CD4-positive, alpha-beta T cell treated with Interferon alpha-2 for 1 hour (primary cell): Measurements from ENCODE around the gene COL7A1.

Experiments used
- DNase-seq, 2 donors: peaks; one replicate each; pipeline ENCODE4 v3.0.0-alpha.2; 2020 to 2022

Gene COL7A1

GRCh38 chr3:48617559-48617958, 22.4 kb upstream of the COL7A1 start:
- DNase-seq = no peak

- DNase-seq = no peak
Measured at GRCh38 chr3:48614044-48614443, 18.9 kb upstream of the COL7A1 start.

- DNase-seq = no peak
Measured at GRCh38 chr3:48612309-48612708, 17.2 kb upstream of the COL7A1 start.

GRCh38 chr3:48609088-48610005, 14.2 kb upstream of the COL7A1 start, which contains the start of gene UQCRC1:
Gene UQCRC1 (minus strand): TSS chr3:48609646. CDS start chr3:48609620, 26 bp downstream.
- peak; percentile 93 to 95 for DNase-seq

- no peak for DNase-seq
Measured at GRCh38 chr3:48607519-48607918, 12.4 kb upstream of the COL7A1 start.

GRCh38 chr3:48601622-48601994, 6.5 kb upstream of the COL7A1 start:
- DNase-seq = no peak

DNA sequence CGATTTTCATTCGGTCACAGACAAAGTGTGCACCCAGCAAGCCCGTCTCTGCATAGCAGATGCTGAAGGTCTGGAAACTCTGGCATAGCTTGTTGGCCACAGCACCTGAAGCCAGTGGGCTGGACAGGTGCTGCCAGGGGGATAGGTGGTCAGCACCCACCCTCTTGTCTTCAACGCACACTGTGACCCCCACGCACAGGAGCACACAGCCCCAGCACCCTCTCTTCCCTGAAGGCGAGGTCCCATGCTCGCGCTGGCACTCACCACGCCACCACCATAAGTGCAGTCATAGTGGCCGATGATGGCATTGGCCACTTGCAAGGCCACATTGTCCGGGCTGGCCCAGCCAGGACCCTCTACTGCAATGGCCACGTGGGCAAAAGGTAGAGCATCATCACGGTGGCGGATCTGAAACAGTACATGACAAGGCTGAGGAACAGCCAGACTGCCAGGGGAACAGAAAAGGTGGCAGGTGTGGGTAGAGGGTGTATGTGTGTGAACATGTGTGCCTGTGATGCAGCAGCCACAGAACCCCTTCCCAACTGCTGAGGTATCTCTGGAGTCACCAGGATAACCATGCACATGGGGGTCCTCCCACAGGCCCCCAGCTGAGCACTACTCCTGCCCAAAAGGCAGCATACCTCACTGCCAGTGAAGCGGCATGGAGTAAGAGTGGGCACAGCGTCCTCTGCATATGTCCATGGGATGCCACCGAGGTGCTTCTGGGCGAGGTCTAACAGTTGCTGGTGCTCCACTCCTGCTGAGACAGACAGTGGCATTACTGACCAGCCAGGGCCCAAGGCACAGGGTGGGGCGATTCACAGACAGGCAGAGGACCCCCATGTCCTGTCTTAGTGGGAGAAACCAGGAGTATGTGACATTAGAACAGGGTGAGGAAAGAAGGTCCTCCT, 5.8 kb upstream of the COL7A1 start:
- DNase-seq = no peak

DNA sequence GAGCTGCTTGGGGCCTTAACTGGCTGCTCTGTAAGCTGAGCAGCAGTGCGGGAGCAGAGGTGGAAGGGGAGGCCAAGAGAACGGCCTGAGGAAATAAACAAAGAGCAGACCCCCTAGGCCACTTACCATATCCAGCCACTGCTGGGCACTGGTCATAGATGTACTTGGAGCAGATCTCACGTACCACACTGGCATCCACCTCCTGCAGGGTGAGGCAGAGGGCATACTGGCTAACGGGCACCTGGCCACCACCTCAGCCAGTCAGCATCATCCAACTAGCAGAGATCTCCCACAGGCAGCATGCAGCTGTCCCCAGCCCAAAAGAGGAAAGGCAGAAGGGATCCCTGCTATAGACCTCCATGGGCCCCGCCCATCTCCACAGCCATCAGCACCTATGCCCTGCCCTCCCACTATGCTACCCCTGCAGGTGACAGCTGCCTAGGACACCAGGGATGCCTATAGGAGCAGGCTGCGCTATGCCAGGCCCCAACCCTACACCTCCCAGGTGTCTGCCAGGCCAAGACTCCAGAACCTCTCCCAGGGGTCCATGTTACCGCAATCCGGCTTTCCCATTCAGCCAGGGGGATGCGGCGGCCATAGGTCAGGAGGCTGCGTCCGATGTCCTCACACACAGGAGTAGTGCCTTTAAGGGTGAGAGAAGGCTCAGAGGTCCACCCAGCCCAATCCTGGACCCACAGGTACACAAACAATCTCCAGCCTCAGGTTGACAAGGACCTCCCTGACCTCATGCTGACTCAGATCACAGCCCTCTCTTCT, 4.6 kb upstream of the COL7A1 start:
- no peak for DNase-seq

GRCh38 chr3:48599077-48599501, 4.0 kb upstream of the COL7A1 start:
- no peak for DNase-seq

GRCh38 chr3:48598323-48599076, 3.4 kb upstream of the COL7A1 start:
- no peak for DNase-seq

GRCh38 chr3:48597408-48597800, 2.3 kb upstream of the COL7A1 start:
- DNase-seq = no peak

GRCh38 chr3:48596676-48597407, 1.7 kb upstream of the COL7A1 start:
- DNase-seq = no peak

DNA sequence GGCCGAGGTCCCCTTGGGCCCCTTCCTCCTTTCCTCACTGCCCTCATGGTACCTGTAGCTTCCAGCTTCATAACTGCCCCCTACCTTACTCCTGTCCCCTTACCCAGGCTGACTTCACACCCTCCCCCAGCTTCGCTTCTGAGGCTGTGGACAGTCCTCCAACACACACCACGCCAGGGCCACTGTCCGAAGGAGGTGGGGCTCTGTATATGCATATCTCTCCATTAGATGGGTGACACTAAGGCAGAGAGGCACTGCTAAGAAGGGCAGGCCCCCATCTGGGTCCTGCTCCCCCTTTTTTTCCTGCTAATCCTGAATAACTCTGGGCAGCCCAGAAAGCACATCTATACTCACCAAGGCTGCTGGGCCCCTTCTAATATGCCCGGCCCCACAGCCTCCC, 1.0 kb upstream of the COL7A1 start:
- DNase-seq = no peak

GRCh38 chr3:48595526-48596121, 495 bp upstream of the COL7A1 start:
- no peak for DNase-seq

- DNase-seq = no peak
Measured at GRCh38 chr3:48594417-48595049, 596 bp downstream of the COL7A1 start.

DNA sequence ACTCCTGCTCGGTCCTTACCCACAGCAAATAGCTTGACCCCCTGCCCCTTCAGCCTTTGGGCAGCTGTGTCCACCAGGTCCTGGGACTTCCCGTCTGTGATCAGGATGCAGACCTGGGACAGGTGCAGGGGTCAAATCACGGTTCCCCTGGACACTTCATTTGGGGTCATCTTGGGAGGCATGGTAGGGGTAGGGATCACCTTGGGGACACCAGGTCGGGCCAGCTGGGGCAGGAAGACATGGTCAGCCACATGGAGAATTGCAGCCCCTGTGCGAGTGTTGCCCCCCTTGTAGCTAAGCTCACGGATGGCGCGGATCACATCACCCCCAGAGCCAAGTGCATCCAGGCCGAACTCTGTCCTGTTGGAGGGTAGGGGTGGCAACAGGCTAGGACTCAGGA, 1.8 kb downstream of the COL7A1 start:
- no peak for DNase-seq

DNA sequence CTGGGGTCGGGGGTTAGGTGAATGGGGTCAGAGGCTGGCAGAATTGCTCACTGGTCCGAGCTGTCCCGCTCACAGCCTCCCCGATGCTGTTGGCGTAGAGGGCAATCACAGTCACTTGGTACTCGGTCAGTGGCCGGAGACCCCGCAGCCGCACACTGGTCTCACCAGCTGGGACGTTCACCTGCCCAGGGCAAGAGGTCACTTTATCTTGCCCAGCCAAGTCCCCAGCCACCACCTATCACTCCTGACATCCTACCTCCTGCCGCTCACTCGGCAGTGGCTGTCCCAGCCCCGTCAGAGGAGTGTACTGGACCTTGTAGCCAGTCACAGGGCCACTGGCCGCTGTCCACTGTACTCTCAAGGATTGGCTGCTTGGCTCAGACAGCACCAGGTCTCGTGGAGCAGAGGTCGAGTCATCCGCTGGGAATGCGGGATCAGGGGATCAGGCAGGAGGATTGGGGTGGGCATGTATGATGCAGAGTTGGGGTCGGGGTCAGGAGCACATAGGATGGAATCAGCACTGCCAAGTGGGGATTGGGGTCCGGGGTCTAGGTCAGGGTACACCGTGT, 2.5 kb downstream of the COL7A1 start:
- DNase-seq = no peak

DNA sequence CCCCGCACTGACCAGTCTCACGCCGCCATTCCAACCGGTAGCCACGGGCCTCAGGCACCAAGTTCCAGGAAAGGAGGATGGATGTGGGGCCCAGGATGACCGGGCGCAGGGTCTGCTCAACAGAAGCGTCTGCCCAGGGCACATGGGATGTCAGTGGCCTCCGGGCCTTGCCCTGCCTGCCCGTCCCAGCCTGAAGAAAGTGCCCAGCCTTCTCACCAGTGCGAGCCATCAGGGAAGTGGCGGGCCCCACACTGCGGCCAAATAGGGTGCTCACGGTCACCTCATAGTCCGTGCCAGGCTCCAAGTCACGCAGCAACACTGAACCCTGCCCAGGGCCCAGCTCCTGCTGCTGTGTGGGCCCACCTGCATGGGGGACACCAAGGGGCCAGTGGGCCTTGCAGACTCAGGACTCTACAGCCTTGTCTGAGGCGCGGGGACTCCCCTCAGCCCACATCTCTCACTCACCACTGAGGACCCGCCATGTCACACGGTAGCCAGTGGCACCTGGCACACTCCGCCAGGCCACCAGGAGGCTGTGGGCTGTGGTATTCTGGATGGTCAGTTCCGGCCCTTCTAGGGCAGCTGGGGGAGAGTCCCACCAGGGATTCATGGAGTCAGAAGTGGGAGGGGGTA, 3.1 kb downstream of the COL7A1 start:
- no peak for DNase-seq

GRCh38 chr3:48591436-48591835, 3.7 kb downstream of the COL7A1 start:
- DNase-seq = no peak

- DNase-seq = no peak
Measured at GRCh38 chr3:48588230-48588629, 6.9 kb downstream of the COL7A1 start.
